Measurements from ENCODE around the gene QARS1. TPM values are rescaled to one million over a fixed set of nuclear protein-coding genes. Genes with fewer than 3 reads are reported as not detected.
A peak's percentile ranks its signal among the peaks of the same experiment; 100 is the strongest.

QARS1 gene
- total and polyA plus RNA-seq, 2 experiments from 2014 or later = 173 to 373 TPM

DNA sequence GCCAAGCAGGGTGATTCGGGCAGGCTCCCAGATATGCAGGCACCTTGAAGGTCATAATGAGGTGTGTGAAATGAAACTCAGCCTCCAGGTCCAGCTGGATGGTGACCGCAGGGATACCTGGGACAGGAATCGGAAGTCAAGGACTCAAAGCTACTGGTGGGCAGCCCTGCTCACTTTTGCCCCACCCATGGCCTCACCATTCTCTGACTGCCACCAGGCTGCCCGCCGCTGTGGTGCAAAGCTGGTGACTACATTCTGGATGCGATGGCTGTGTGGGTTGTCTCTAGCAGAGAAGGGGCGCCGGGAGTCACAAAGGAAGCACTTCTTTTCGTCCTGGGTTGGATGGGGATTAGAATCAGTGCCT, 27.5 kb upstream of the QARS1 start:
- ATAC-seq (no peak), DNase-seq (ENCODE audit: low spot score) (no peak)
- TF ChIP-seq ZNF114 (CRISPR knock-in tag; IDR thresholded peaks at IDR 0.05) (no peak), JUNB (IDR thresholded peaks at IDR 0.05; ENCODE audit: unreplicated experiment) (no peak), EZH2phosphoT487 (IDR thresholded peaks at IDR 0.05; ENCODE audit: unreplicated experiment) (no peak), ZNF331 (CRISPR knock-in tag; IDR thresholded peaks at IDR 0.05; ENCODE audit: low read depth) (no peak), CREB1 (CRISPR knock-in tag; IDR thresholded peaks at IDR 0.05; ENCODE audit: low read depth) (no peak), EZH2 (IDR thresholded peaks at IDR 0.05; ENCODE audit: low read depth, unreplicated experiment) (no peak), POLR2AphosphoS5 (IDR thresholded peaks at IDR 0.05; ENCODE audit: low read depth) (no peak), STAT1 (IDR thresholded peaks at IDR 0.05; ENCODE audit: unreplicated experiment) (no peak), NANOG (IDR thresholded peaks at IDR 0.05; ENCODE audit: borderline replicate concordance) (no peak)
- TF ChIP-seq, protein P1, sequence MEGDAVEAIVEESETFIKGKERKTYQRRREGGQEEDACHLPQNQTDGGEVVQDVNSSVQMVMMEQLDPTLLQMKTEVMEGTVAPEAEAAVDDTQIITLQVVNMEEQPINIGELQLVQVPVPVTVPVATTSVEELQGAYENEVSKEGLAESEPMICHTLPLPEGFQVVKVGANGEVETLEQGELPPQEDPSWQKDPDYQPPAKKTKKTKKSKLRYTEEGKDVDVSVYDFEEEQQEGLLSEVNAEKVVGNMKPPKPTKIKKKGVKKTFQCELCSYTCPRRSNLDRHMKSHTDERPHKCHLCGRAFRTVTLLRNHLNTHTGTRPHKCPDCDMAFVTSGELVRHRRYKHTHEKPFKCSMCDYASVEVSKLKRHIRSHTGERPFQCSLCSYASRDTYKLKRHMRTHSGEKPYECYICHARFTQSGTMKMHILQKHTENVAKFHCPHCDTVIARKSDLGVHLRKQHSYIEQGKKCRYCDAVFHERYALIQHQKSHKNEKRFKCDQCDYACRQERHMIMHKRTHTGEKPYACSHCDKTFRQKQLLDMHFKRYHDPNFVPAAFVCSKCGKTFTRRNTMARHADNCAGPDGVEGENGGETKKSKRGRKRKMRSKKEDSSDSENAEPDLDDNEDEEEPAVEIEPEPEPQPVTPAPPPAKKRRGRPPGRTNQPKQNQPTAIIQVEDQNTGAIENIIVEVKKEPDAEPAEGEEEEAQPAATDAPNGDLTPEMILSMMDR (conservative IDR thresholded peaks at IDR 0.05; ENCODE audit: low read depth in 2 of 2) = no peak
- TF ChIP-seq, protein P2, sequence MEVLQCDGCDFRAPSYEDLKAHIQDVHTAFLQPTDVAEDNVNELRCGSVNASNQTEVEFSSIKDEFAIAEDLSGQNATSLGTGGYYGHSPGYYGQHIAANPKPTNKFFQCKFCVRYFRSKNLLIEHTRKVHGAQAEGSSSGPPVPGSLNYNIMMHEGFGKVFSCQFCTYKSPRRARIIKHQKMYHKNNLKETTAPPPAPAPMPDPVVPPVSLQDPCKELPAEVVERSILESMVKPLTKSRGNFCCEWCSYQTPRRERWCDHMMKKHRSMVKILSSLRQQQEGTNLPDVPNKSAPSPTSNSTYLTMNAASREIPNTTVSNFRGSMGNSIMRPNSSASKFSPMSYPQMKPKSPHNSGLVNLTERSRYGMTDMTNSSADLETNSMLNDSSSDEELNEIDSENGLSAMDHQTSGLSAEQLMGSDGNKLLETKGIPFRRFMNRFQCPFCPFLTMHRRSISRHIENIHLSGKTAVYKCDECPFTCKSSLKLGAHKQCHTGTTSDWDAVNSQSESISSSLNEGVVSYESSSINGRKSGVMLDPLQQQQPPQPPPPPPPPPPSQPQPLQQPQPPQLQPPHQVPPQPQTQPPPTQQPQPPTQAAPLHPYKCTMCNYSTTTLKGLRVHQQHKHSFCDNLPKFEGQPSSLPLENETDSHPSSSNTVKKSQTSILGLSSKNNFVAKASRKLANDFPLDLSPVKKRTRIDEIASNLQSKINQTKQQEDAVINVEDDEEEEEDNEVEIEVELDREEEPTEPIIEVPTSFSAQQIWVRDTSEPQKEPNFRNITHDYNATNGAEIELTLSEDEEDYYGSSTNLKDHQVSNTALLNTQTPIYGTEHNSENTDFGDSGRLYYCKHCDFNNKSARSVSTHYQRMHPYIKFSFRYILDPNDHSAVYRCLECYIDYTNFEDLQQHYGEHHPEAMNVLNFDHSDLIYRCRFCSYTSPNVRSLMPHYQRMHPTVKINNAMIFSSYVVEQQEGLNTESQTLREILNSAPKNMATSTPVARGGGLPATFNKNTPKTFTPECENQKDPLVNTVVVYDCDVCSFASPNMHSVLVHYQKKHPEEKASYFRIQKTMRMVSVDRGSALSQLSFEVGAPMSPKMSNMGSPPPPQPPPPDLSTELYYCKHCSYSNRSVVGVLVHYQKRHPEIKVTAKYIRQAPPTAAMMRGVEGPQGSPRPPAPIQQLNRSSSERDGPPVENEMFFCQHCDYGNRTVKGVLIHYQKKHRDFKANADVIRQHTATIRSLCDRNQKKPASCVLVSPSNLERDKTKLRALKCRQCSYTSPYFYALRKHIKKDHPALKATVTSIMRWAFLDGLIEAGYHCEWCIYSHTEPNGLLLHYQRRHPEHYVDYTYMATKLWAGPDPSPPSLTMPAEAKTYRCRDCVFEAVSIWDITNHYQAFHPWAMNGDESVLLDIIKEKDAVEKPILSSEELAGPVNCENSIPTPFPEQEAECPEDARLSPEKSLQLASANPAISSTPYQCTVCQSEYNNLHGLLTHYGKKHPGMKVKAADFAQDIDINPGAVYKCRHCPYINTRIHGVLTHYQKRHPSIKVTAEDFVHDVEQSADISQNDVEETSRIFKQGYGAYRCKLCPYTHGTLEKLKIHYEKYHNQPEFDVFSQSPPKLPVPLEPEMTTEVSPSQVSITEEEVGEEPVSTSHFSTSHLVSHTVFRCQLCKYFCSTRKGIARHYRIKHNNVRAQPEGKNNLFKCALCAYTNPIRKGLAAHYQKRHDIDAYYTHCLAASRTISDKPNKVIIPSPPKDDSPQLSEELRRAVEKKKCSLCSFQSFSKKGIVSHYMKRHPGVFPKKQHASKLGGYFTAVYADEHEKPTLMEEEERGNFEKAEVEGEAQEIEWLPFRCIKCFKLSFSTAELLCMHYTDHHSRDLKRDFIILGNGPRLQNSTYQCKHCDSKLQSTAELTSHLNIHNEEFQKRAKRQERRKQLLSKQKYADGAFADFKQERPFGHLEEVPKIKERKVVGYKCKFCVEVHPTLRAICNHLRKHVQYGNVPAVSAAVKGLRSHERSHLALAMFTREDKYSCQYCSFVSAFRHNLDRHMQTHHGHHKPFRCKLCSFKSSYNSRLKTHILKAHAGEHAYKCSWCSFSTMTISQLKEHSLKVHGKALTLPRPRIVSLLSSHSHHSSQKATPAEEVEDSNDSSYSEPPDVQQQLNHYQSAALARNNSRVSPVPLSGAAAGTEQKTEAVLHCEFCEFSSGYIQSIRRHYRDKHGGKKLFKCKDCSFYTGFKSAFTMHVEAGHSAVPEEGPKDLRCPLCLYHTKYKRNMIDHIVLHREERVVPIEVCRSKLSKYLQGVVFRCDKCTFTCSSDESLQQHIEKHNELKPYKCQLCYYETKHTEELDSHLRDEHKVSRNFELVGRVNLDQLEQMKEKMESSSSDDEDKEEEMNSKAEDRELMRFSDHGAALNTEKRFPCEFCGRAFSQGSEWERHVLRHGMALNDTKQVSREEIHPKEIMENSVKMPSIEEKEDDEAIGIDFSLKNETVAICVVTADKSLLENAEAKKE (CRISPR knock-in tag; IDR thresholded peaks at IDR 0.05) = no peak
- TF ChIP-seq, protein P3, sequence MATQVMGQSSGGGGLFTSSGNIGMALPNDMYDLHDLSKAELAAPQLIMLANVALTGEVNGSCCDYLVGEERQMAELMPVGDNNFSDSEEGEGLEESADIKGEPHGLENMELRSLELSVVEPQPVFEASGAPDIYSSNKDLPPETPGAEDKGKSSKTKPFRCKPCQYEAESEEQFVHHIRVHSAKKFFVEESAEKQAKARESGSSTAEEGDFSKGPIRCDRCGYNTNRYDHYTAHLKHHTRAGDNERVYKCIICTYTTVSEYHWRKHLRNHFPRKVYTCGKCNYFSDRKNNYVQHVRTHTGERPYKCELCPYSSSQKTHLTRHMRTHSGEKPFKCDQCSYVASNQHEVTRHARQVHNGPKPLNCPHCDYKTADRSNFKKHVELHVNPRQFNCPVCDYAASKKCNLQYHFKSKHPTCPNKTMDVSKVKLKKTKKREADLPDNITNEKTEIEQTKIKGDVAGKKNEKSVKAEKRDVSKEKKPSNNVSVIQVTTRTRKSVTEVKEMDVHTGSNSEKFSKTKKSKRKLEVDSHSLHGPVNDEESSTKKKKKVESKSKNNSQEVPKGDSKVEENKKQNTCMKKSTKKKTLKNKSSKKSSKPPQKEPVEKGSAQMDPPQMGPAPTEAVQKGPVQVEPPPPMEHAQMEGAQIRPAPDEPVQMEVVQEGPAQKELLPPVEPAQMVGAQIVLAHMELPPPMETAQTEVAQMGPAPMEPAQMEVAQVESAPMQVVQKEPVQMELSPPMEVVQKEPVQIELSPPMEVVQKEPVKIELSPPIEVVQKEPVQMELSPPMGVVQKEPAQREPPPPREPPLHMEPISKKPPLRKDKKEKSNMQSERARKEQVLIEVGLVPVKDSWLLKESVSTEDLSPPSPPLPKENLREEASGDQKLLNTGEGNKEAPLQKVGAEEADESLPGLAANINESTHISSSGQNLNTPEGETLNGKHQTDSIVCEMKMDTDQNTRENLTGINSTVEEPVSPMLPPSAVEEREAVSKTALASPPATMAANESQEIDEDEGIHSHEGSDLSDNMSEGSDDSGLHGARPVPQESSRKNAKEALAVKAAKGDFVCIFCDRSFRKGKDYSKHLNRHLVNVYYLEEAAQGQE (IDR thresholded peaks at IDR 0.05; ENCODE audit: unreplicated experiment) = no peak
- TF ChIP-seq, protein P4, sequence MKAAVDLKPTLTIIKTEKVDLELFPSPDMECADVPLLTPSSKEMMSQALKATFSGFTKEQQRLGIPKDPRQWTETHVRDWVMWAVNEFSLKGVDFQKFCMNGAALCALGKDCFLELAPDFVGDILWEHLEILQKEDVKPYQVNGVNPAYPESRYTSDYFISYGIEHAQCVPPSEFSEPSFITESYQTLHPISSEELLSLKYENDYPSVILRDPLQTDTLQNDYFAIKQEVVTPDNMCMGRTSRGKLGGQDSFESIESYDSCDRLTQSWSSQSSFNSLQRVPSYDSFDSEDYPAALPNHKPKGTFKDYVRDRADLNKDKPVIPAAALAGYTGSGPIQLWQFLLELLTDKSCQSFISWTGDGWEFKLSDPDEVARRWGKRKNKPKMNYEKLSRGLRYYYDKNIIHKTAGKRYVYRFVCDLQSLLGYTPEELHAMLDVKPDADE (IDR thresholded peaks at IDR 0.05) = no peak
- Mint-ChIP-seq H3K27ac (no peak overlapping the region), H3K36me3 (ENCODE audit: low read depth) (no peaks in the 10 kb centered on the region), H3K9me3 (no peaks in the 10 kb centered on the region; the same call in 2 of the 3 replicates), H3K4me3 (peak overlapping the region; percentile 88), H3K4me1 (peaks cover 15% of the 10 kb centered on the region), H3K27me3 (ENCODE audit: insufficient read depth, low read depth, poor library complexity) (peaks cover 2% of the 10 kb centered on the region)
- Histone ChIP-seq H3K4me2 (peak overlapping the region; percentile 100), H4K20me1 (replicated peaks; ENCODE audit: insufficient read depth) (no peaks in the 10 kb centered on the region), H2AFZ (peak overlapping the region; percentile 96), H3K79me2 (replicated peaks; ENCODE audit: insufficient read depth) (no peaks in the 10 kb centered on the region; the same call in 1 of the 2 replicates), H3K27ac (ENCODE audit: low read depth) (no peak overlapping the region), H3K4me3 (peak overlapping the region; percentile 97), H3K9me2 (ENCODE audit: insufficient read depth) (no peaks in the 10 kb centered on the region), H3K36me3 (ENCODE audit: insufficient read depth) (no peaks in the 10 kb centered on the region), H3K4me1 (ENCODE audit: insufficient read depth) (peaks cover 7% of the 10 kb centered on the region; the same call in 1 of the 2 replicates), H3K27me3 (ENCODE audit: insufficient read depth) (no peaks in the 10 kb centered on the region), H3F3A (replicated peaks; ENCODE audit: low read depth) (no peaks in the 10 kb centered on the region)
